Mucosa of gallbladder (tissue), 1 donor: Measurements from ENCODE around the gene NEU2. TPM values are rescaled to one million over a fixed set of nuclear protein-coding genes. Genes with fewer than 3 reads are reported as not detected.
A peak's percentile ranks its signal among the peaks of the same experiment; 100 is the strongest.

Experiments used
- DNase-seq: peaks from one replicate; pipeline ENCODE4 v3.0.0-alpha.2; 2020; ENCODE audit warnings: low spot score
- total RNA-seq: library from RNA; stranded (reverse); gene quantifications from one replicate; pipeline ENCODE4 v1.2.1, GENCODE V29; 2021
- donor health status: DM: no; HTN: no; CAD: no.

NEU2 gene
- total RNA-seq, 1 donor from 2014 or later, result not detected

- no peak for DNase-seq
Measured at GRCh38 chr2:233076749-233077148, 44.3 kb downstream of the NEU2 start.

- no peak for DNase-seq
Measured at GRCh38 chr2:233079473-233079877, 47.0 kb downstream of the NEU2 start.

- no peak for DNase-seq
Measured at GRCh38 chr2:233079953-233080835, 47.7 kb downstream of the NEU2 start.

- DNase-seq, result no peak
Measured at GRCh38 chr2:233080836-233081229, 48.4 kb downstream of the NEU2 start.

GRCh38 chr2:233081232-233081730, 48.8 kb downstream of the NEU2 start:
- no peak for DNase-seq

- DNase-seq, result no peak
Measured at GRCh38 chr2:233081731-233082221, 49.3 kb downstream of the NEU2 start.

GRCh38 chr2:233082222-233082930, 49.9 kb downstream of the NEU2 start:
- no peak for DNase-seq

- no peak for DNase-seq
Measured at GRCh38 chr2:233082931-233083755, 50.7 kb downstream of the NEU2 start.

- DNase-seq, result no peak
Measured at GRCh38 chr2:233083782-233084181, 51.3 kb downstream of the NEU2 start.

GRCh38 chr2:233084488-233084887, 52.0 kb downstream of the NEU2 start:
- DNase-seq, result peak; percentile 65

Other genes starting within 250 kb of the NEU2 start
- gene SNORC, start 162.4 kb upstream of the NEU2 start, total RNA-seq, result 7.7 TPM
- gene NGEF, start 19.4 kb upstream of the NEU2 start, total RNA-seq, result 12.0 TPM
- 30.4 TPM for gene INPP5D, start 27.7 kb downstream of the NEU2 start, total RNA-seq
- 35.0 TPM for gene ATG16L1, start 219.0 kb downstream of the NEU2 start, total RNA-seq